Hepatocyte (in vitro differentiated cells): ENCODE results near the gene SLC40A1.

Experiments
- CTCF ChIP-seq: fragments of 200-600 bp; sonication (generic); IDR thresholded peaks from 2 replicates; pipeline ENCODE4 v1.5.1; 2016; ENCODE audit warnings: antibody characterized with exemption, mild to moderate bottlenecking; ENCODE audit not compliant: poor library complexity
- EZH2phosphoT487 ChIP-seq: fragments of 200-600 bp; sonication (generic); IDR thresholded peaks from one replicate; pipeline ENCODE4 v1.6.1; 2018; ENCODE audit warnings: antibody characterized with exemption, mild to moderate bottlenecking, low read depth, moderate library complexity; ENCODE audit not compliant: unreplicated experiment, severe bottlenecking

- no peak for TF ChIP-seq CTCF
- TF ChIP-seq EZH2phosphoT487 = no peak
Measured at GRCh38 chr2:189618197-189618596, 37.6 kb upstream of the SLC40A1 start.
